GM13977 (cell line): Measurements from ENCODE around the gene CD3G.

Experiments
- DNase-seq: peaks from one replicate; pipeline ENCODE4 v3.0.0; 2012; ENCODE audit warnings: low spot score
- CTCF ChIP-seq: IDR thresholded peaks from 2 replicates; pipeline ENCODE4 v1.5.1; 2012; ENCODE audit warnings: mild to moderate bottlenecking, control low read depth; ENCODE audit not compliant: insufficient read depth; ENCODE audit errors: extremely low read depth, missing control alignments
- in situ Hi-C: fragments of 300-500 bp; cut with MboI; formaldehyde crosslinking; loops from one replicate; pipeline ENCODE4 v1.12.0; 2022; ENCODE audit warnings: low sequenced_read_pairs, low pct_unique_long_range_greater_than_20kb, mixed read lengths, inconsistent platforms; ENCODE audit not compliant: unreplicated experiment

The CD3G gene

GRCh38 chr11:118349475-118349874 is 5.3 kb downstream of the CD3G start:
- in situ Hi-C loops = no loop called here
- no peak for DNase-seq
- no peak for TF ChIP-seq CTCF

- peak; percentile 43 for TF ChIP-seq CTCF
- in situ Hi-C loops = no loop called here
- peak; percentile 12 for DNase-seq
Measured at GRCh38 chr11:118353084-118353710, 9.1 kb downstream of the CD3G start.

- in situ Hi-C loops = no loop called here
- no peak for DNase-seq
Measured at GRCh38 chr11:118358071-118358470, 13.9 kb downstream of the CD3G start.

GRCh38 chr11:118359295-118359958 is 15.3 kb downstream of the CD3G start, which contains the start of gene UBE4A:
UBE4A (plus strand) TSS chr11:118359600; CDS start chr11:118365081, 5,481 bp downstream.
- peak; percentile 85 for DNase-seq
- no peak for TF ChIP-seq CTCF
- in situ Hi-C loops = no loop called here

More at GRCh38 chr11:118358071-118358470, 13.9 kb downstream of the CD3G start:
- no peak for TF ChIP-seq CTCF

- in situ Hi-C loops = no loop called here
- DNase-seq = no peak
- TF ChIP-seq CTCF = no peak
Measured at GRCh38 chr11:118364956-118365615, 20.9 kb downstream of the CD3G start.

- TF ChIP-seq CTCF = no peak
- in situ Hi-C loops = no loop called here
- DNase-seq = no peak
Measured at GRCh38 chr11:118366287-118366686, 22.1 kb downstream of the CD3G start.
